ENCODE measurements around the gene TMED1. TPM values are rescaled to one million over a fixed set of nuclear protein-coding genes. Genes with fewer than 3 reads are reported as not detected.
"Not testable (repeated sequence)": the region's sequence is repeated elsewhere in the genome, so short reads cannot be mapped to it uniquely, and the experiment has no call there.

TMED1 gene
- polyA plus RNA-seq, 1 donor from 2014 or later, result 20.2 TPM

- H3K9ac ChIP-seq (ENCODE audit: low read length), result no peak overlapping the region
- H3K9me3 ChIP-seq (ENCODE audit: low read length), result no peaks in the 10 kb centered on the region
- no peak for TF ChIP-seq SMC3 (conservative IDR thresholded peaks at IDR 0.05; ENCODE audit: poor library complexity)
- TF ChIP-seq EZH2 (IDR thresholded peaks at IDR 0.05; ENCODE audit: borderline replicate concordance, insufficient read depth, low read length, poor library complexity, severe bottlenecking), result no peak
- no peak for TF ChIP-seq MXI1 (conservative IDR thresholded peaks at IDR 0.05; ENCODE audit: poor library complexity, severe bottlenecking)
- no peak for TF ChIP-seq TAF1 (IDR thresholded peaks at IDR 0.05; ENCODE audit: low read depth)
- TF ChIP-seq REST (IDR thresholded peaks at IDR 0.05; ENCODE audit: borderline replicate concordance), result no peak
- TF ChIP-seq CTCF (IDR thresholded peaks at IDR 0.05; ENCODE audit: poor library complexity, severe bottlenecking), result no peak
- TF ChIP-seq RAD21 (conservative IDR thresholded peaks at IDR 0.05), result no peak
- TF ChIP-seq EP300 (conservative IDR thresholded peaks at IDR 0.05; ENCODE audit: poor library complexity, severe bottlenecking), result no peak
- no peak for TF ChIP-seq POLR2AphosphoS5 (IDR thresholded peaks at IDR 0.05)
- H3K36me3 ChIP-seq (ENCODE audit: insufficient read depth, low read length), result no peaks in the 10 kb centered on the region
- H4K20me1 ChIP-seq (ENCODE audit: insufficient read depth), result no peaks in the 10 kb centered on the region
- H3K4me3 ChIP-seq (ENCODE audit: low read length), result no peak overlapping the region
- H2AFZ ChIP-seq (ENCODE audit: low read depth, low read length), result no peak overlapping the region
- no peaks in the 10 kb centered on the region for H3K27me3 ChIP-seq (ENCODE audit: insufficient read depth, low read depth, low read length)
- H3K27ac ChIP-seq (ENCODE audit: low read length), result no peak overlapping the region
- no peaks in the 10 kb centered on the region for H3F3A ChIP-seq (ENCODE audit: insufficient read depth, low read length, poor library complexity, severe bottlenecking)
- no peak overlapping the region for H3K4me2 ChIP-seq (ENCODE audit: low read length)
- H3K9me2 ChIP-seq (ENCODE audit: insufficient read depth, low read length), result no peaks in the 10 kb centered on the region
- H3K79me2 ChIP-seq (replicated peaks; ENCODE audit: insufficient read depth, low read length), result no peaks in the 10 kb centered on the region
Observed at GRCh38 chr19:10861103-10861651, 25.2 kb upstream of the TMED1 start.

- no peaks in the 10 kb centered on the region for H3K27me3 ChIP-seq (ENCODE audit: insufficient read depth, low read depth, low read length)
- no peak overlapping the region for H3K27ac ChIP-seq (ENCODE audit: low read length)
- H3K4me3 ChIP-seq (ENCODE audit: low read length), result no peak overlapping the region
- no peak overlapping the region for H3K9ac ChIP-seq (ENCODE audit: low read length)
- H4K20me1 ChIP-seq (ENCODE audit: insufficient read depth), result no peaks in the 10 kb centered on the region
- no peaks in the 10 kb centered on the region for H3K9me2 ChIP-seq (ENCODE audit: insufficient read depth, low read length)
- H3K36me3 ChIP-seq (ENCODE audit: insufficient read depth, low read length), result no peaks in the 10 kb centered on the region
- H3F3A ChIP-seq (ENCODE audit: insufficient read depth, low read length, poor library complexity, severe bottlenecking), result no peaks in the 10 kb centered on the region
- no peaks in the 10 kb centered on the region for H3K9me3 ChIP-seq (ENCODE audit: low read length)
- TF ChIP-seq CTCF (IDR thresholded peaks at IDR 0.05; ENCODE audit: poor library complexity, severe bottlenecking) (peak; percentile 51), EP300 (conservative IDR thresholded peaks at IDR 0.05; ENCODE audit: poor library complexity, severe bottlenecking) (no peak)
- H3K4me2 ChIP-seq (ENCODE audit: low read length), result no peak overlapping the region
- H2AFZ ChIP-seq (ENCODE audit: low read depth, low read length), result no peak overlapping the region
- no peaks in the 10 kb centered on the region for H3K79me2 ChIP-seq (replicated peaks; ENCODE audit: insufficient read depth, low read length)
Observed at GRCh38 chr19:10858204-10858828, 22.3 kb upstream of the TMED1 start.

- not testable (repeated sequence) for H3F3A ChIP-seq (ENCODE audit: insufficient read depth, low read length, poor library complexity, severe bottlenecking); H3K36me3 ChIP-seq (ENCODE audit: insufficient read depth, low read length); H3K9me2 ChIP-seq (ENCODE audit: insufficient read depth, low read length); H3K79me2 ChIP-seq (replicated peaks; ENCODE audit: insufficient read depth, low read length); H3K27me3 ChIP-seq (ENCODE audit: insufficient read depth, low read depth, low read length); H3K4me2 ChIP-seq (ENCODE audit: low read length); H4K20me1 ChIP-seq (ENCODE audit: insufficient read depth); H3K9me3 ChIP-seq (ENCODE audit: low read length); H3K4me3 ChIP-seq (ENCODE audit: low read length); H3K27ac ChIP-seq (ENCODE audit: low read length); H3K9ac ChIP-seq (ENCODE audit: low read length); H2AFZ ChIP-seq (ENCODE audit: low read depth, low read length)
Observed at GRCh38 chr19:10856899-10857298, 20.9 kb upstream of the TMED1 start.
